Measurements from ENCODE around the gene FSD2.
"Not testable (repeated sequence)": the region's sequence is repeated elsewhere in the genome, so short reads cannot be mapped to it uniquely, and the experiment has no call there.

FSD2 gene

GRCh38 chr15:82792068-82792467 is 13.8 kb downstream of the FSD2 start:
- DNase-seq (ENCODE audit: low spot score) = no peak

GRCh38 chr15:82790321-82790720 is 15.5 kb downstream of the FSD2 start:
- no peak for DNase-seq (ENCODE audit: low spot score)

- DNase-seq (ENCODE audit: low spot score) = no peak
These were observed 16.4 kb downstream of the FSD2 start for GRCh38 chr15:82789491-82789890.

GRCh38 chr15:82788496-82788895 is 17.4 kb downstream of the FSD2 start:
- DNase-seq (ENCODE audit: low spot score) = no peak

- DNase-seq (ENCODE audit: low spot score) = no peak
These were observed 24.5 kb downstream of the FSD2 start for GRCh38 chr15:82781349-82781748.

GRCh38 chr15:82778755-82779154 is 27.1 kb downstream of the FSD2 start:
- no peak for DNase-seq (ENCODE audit: low spot score)

- DNase-seq (ENCODE audit: low spot score) = no peak
These were observed 31.4 kb downstream of the FSD2 start for GRCh38 chr15:82774496-82774895.

GRCh38 chr15:82771789-82772607 is 33.9 kb downstream of the FSD2 start:
- DNase-seq (ENCODE audit: low spot score) = no peak

- DNase-seq (ENCODE audit: low spot score) = no peak
These were observed 37.3 kb downstream of the FSD2 start for GRCh38 chr15:82768414-82769054.

GRCh38 chr15:82767163-82767829 is 38.6 kb downstream of the FSD2 start:
- no peak for DNase-seq (ENCODE audit: low spot score)

- DNase-seq (ENCODE audit: low spot score) = not testable (repeated sequence)
These were observed 39.7 kb downstream of the FSD2 start for GRCh38 chr15:82766201-82766600.

- no peak for DNase-seq (ENCODE audit: low spot score)
These were observed 41.1 kb downstream of the FSD2 start for GRCh38 chr15:82764740-82765139.

GRCh38 chr15:82764117-82764490 is 41.8 kb downstream of the FSD2 start:
- DNase-seq (ENCODE audit: low spot score) = no peak

- DNase-seq (ENCODE audit: low spot score) = no peak
These were observed 42.3 kb downstream of the FSD2 start for GRCh38 chr15:82763361-82764116.

GRCh38 chr15:82751308-82751707 is 54.6 kb downstream of the FSD2 start:
- no peak for DNase-seq (ENCODE audit: low spot score)

- DNase-seq (ENCODE audit: low spot score) = no peak
These were observed 55.1 kb downstream of the FSD2 start for GRCh38 chr15:82750831-82751180.

- peak; percentile 98 for DNase-seq (ENCODE audit: low spot score)
These were observed 55.7 kb downstream of the FSD2 start for GRCh38 chr15:82749951-82750830.

GRCh38 chr15:82748315-82748714 is 57.6 kb downstream of the FSD2 start:
- no peak for DNase-seq (ENCODE audit: low spot score)

- no peak for DNase-seq (ENCODE audit: low spot score)
These were observed 62.1 kb downstream of the FSD2 start for GRCh38 chr15:82743810-82744209.

GRCh38 chr15:82742134-82742533 is 63.7 kb downstream of the FSD2 start:
- DNase-seq (ENCODE audit: low spot score) = peak; percentile 36

- DNase-seq (ENCODE audit: low spot score) = no peak
These were observed 66.8 kb downstream of the FSD2 start for GRCh38 chr15:82739086-82739485.

All from cerebellar cortex (tissue), 1 donor.